Right atrium auricular region (tissue), 2 donors: ENCODE results near the gene CRIP1. TPM values are rescaled to one million over a fixed set of nuclear protein-coding genes. Genes with fewer than 3 reads are reported as not detected.

Experiments used
- DNase-seq: peaks from one replicate; pipeline ENCODE4 v3.0.0-alpha.2; 2019; ENCODE audit warnings: low spot score
- H3K27ac ChIP-seq, 2 donors: fragments of 200-600 bp; sonication (generic); 1 replicate in 1 of 2; 2 replicates in 1 of 2; pipeline ENCODE4 v1.5.1; 2016 to 2019
- H3K27me3 ChIP-seq, 2 donors: fragments of 200-600 bp; sonication (generic); one replicate each; pipeline versions ENCODE4 v1.5.1 to v1.6.0; 2017 to 2019
- H3K36me3 ChIP-seq: fragments of 200-600 bp; sonication (generic); one replicate; pipeline ENCODE4 v1.5.1; 2016
- H3K4me1 ChIP-seq, 2 donors: fragments of 200-600 bp; sonication (generic); one replicate each; pipeline versions ENCODE4 v1.5.1 to v1.6.0; 2017 to 2019
- H3K4me3 ChIP-seq, 2 donors: fragments of 200-600 bp; sonication (generic); 1 replicate in 1 of 2; 2 replicates in 1 of 2; pipeline ENCODE4 v1.5.1; 2017 to 2019; ENCODE audit warnings: mild to moderate bottlenecking in 1 of 2, moderate library complexity in 1 of 2
- H3K9me3 ChIP-seq, 2 donors: fragments of 200-600 bp; sonication (generic); one replicate each; pipeline ENCODE4 v1.5.1; 2019
- CTCF ChIP-seq, 2 donors: fragments of 200-600 bp; sonication (generic); IDR thresholded peaks; one replicate each; pipeline ENCODE4 v1.5.1; 2019; ENCODE audit warnings: antibody characterized with exemption in 2 of 2
- total RNA-seq, 2 donors: library from RNA; depleted of rRNA; stranded (reverse); fragments of >200 nt; gene quantifications; one replicate each; pipeline ENCODE4 v1.1.0, GENCODE V29; 2016

Gene CRIP1
- total RNA-seq, 2 donors from 2014 or later: 42.9 to 79.2 TPM

GRCh38 chr14:105502446-105503295, 16.0 kb downstream of the CRIP1 start:
- DNase-seq: no peak
- Histone ChIP-seq H3K27me3 (no peaks in the 10 kb centered on the region), H3K4me3 (no peak overlapping the region), H3K36me3 (no peaks in the 10 kb centered on the region), H3K9me3 (no peaks in the 10 kb centered on the region), H3K4me1 (no peaks in the 10 kb centered on the region), H3K27ac (no peak overlapping the region)
- TF ChIP-seq CTCF (IDR thresholded peaks at IDR 0.05): no peak

- no peak for DNase-seq
- TF ChIP-seq CTCF (IDR thresholded peaks at IDR 0.05): no peak
- no peak overlapping the region for H3K27ac ChIP-seq
- H3K4me3 ChIP-seq: no peak overlapping the region
- H3K4me1 ChIP-seq: no peaks in the 10 kb centered on the region
- no peaks in the 10 kb centered on the region for H3K36me3 ChIP-seq
- no peaks in the 10 kb centered on the region for H3K27me3 ChIP-seq
- H3K9me3 ChIP-seq: no peaks in the 10 kb centered on the region
Observed at GRCh38 chr14:105503296-105503640, 16.6 kb downstream of the CRIP1 start.

- no peaks in the 10 kb centered on the region for H3K36me3 ChIP-seq
- no peak for DNase-seq
- no peak overlapping the region for H3K27ac ChIP-seq
- no peaks in the 10 kb centered on the region for H3K9me3 ChIP-seq
- no peak overlapping the region for H3K4me3 ChIP-seq
- no peak for TF ChIP-seq CTCF (IDR thresholded peaks at IDR 0.05)
- H3K4me1 ChIP-seq: no peaks in the 10 kb centered on the region
- H3K27me3 ChIP-seq: no peaks in the 10 kb centered on the region
Observed at GRCh38 chr14:105503935-105504692, 17.4 kb downstream of the CRIP1 start.

- no peak for DNase-seq
- Histone ChIP-seq H3K9me3 (no peaks in the 10 kb centered on the region), H3K4me3 (no peak overlapping the region), H3K27me3 (no peaks in the 10 kb centered on the region), H3K4me1 (no peaks in the 10 kb centered on the region), H3K27ac (no peak overlapping the region), H3K36me3 (no peaks in the 10 kb centered on the region)
- no peak for TF ChIP-seq CTCF (IDR thresholded peaks at IDR 0.05)
Observed at GRCh38 chr14:105505101-105505500, 18.4 kb downstream of the CRIP1 start.

- H3K27me3 ChIP-seq: no peaks in the 10 kb centered on the region
Observed at GRCh38 chr14:105507247-105507646, 20.6 kb downstream of the CRIP1 start.

More at GRCh38 chr14:105507247-105507646, 20.6 kb downstream of the CRIP1 start:
- H3K9me3 ChIP-seq: no peaks in the 10 kb centered on the region
- no peak for DNase-seq
- no peaks in the 10 kb centered on the region for H3K36me3 ChIP-seq
- no peak for TF ChIP-seq CTCF (IDR thresholded peaks at IDR 0.05)
- no peak overlapping the region for H3K27ac ChIP-seq
- no peaks in the 10 kb centered on the region for H3K4me1 ChIP-seq
- H3K4me3 ChIP-seq: no peak overlapping the region
